GM23248 (cell line): ENCODE measurements around the gene ACSL6.

Experiments
- EZH2 ChIP-seq: fragments of 200-600 bp; sonication (generic); IDR thresholded peaks from 2 replicates; pipeline ENCODE4 v1.6.1; 2018; ENCODE audit warnings: antibody characterized with exemption, mild to moderate bottlenecking; ENCODE audit not compliant: insufficient read depth, poor library complexity, severe bottlenecking
- EZH2phosphoT487 ChIP-seq: fragments of 200-600 bp; sonication (generic); IDR thresholded peaks from 2 replicates; pipeline ENCODE4 v1.6.1; 2018; ENCODE audit warnings: antibody characterized with exemption, moderate library complexity, mild to moderate bottlenecking, low read depth; ENCODE audit not compliant: insufficient read depth

- TF ChIP-seq EZH2 (no peak), EZH2phosphoT487 (no peak)
Observed at GRCh38 chr5:132016721-132017250, 5.3 kb upstream of the ACSL6 start.
